MM.1S (cell line): ENCODE measurements around the gene MTFR1L.

Experiments used
- CTCF ChIP-seq: fragments of 300-600 bp; sonication (generic); IDR thresholded peaks from 2 replicates; pipeline ENCODE4 v1.5.1; 2016; ENCODE audit warnings: antibody characterized with exemption, low read length, mixed read lengths
- EZH2 ChIP-seq: fragments of 300-600 bp; sonication (generic); optimal IDR thresholded peaks from 2 replicates; pipeline ENCODE3; 2017; ENCODE audit warnings: low read depth, mild to moderate bottlenecking, antibody characterized with exemption, low read length, mixed read lengths
- EZH2phosphoT487 ChIP-seq: fragments of 300-600 bp; sonication (generic); IDR thresholded peaks from 2 replicates; pipeline ENCODE4 v1.6.1; 2018; ENCODE audit warnings: antibody characterized with exemption, low read length

DNA sequence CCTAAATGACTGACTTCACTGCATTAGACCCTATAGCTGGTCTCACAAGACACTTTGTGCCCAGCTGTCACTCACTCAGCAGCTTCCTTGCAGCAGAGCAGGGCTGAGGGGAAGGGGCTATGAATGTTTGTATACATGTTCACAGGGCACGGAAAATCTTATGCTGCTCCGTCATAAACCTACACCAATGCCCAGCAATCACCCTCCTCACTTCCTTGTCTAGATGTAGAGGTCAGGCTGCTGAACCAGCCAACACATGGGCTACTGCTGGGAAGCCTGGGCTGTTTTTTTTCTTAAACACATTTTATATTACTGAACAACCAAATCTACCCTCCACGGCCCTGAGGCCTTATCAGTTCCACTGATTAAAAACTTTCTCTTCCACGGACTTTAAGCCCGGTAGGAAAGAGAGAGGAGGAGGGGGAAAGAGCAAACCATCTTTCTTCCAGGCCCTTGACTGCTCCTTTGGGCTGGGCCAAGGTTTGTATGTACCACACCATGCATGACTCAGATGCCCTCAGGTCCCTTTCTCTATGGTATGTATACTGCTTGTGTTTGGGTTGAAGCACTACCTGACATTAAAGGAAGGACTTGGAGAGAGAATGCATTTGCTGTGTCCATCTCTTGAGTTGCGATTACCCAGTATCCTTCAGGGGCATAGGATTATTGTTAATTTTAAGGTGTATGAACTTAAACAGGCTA is 12.7 kb downstream of the MTFR1L start:
- TF ChIP-seq CTCF (no peak), EZH2 (no peak), EZH2phosphoT487 (no peak)
